Testis (tissue), 3 donors: ENCODE measurements around the gene MLLT10. TPM values are rescaled to one million over a fixed set of nuclear protein-coding genes. Genes with fewer than 3 reads are reported as not detected.
"Not testable (repeated sequence)": the region's sequence is repeated elsewhere in the genome, so short reads cannot be mapped to it uniquely, and the experiment has no call there.

Source experiments
- DNase-seq: peaks from one replicate; pipeline ENCODE4 v3.0.0-alpha.2; 2019
- H3K27ac ChIP-seq, 2 donors: fragments of 200-600 bp; sonication (generic); one replicate each; pipeline ENCODE4 v1.5.1; 2019
- H3K27me3 ChIP-seq: fragments of 200-600 bp; sonication (generic); one replicate; pipeline ENCODE4 v1.5.1; 2019
- H3K36me3 ChIP-seq: fragments of 200-600 bp; sonication (generic); one replicate; pipeline ENCODE4 v1.5.1; 2017; ENCODE audit warnings: low read depth; ENCODE audit errors: missing control alignments
- H3K4me1 ChIP-seq: fragments of 200-600 bp; sonication (generic); one replicate; pipeline ENCODE4 v1.5.1; 2019
- H3K4me3 ChIP-seq, 2 donors: fragments of 200-600 bp; sonication (generic); one replicate each; pipeline ENCODE4 v1.5.1; 2017 to 2019
- H3K9me3 ChIP-seq: fragments of 200-600 bp; sonication (generic); one replicate; pipeline ENCODE4 v1.5.1; 2017
- CTCF ChIP-seq, 3 experiments: fragments of 450-650 bp in 2 of 3; fragments of 200-600 bp in 1 of 3; sonication (generic) in 1 of 3; IDR thresholded peaks; one replicate each; pipeline ENCODE4 v1.5.1; 2016 to 2019; ENCODE audit warnings: antibody characterized with exemption in 3 of 3, mild to moderate bottlenecking in 2 of 3, moderate library complexity in 1 of 3
- POLR2A ChIP-seq: fragments of 450-650 bp; IDR thresholded peaks from one replicate; pipeline ENCODE4 v1.6.1; 2017; ENCODE audit warnings: antibody characterized with exemption, mild to moderate bottlenecking, moderate library complexity
- WGBS, 2 donors: methylation state at CpG; one replicate each; pipeline ENCODE4 v1.1.5; 2018; 5-methylcytosine and 5-hydroxymethylcytosine counted together
- intact Hi-C: fragments of 100-400 bp; cut with DNase I; formaldehyde crosslinking; loops from one replicate; pipeline ENCODE4 v1.15.1; 2023; ENCODE audit warnings: low total_unique reads
- polyA plus RNA-seq: library from polyadenylated mRNA; stranded (reverse); fragments of 350-450 nt; fragmentation: Illumina TruSeq; extraction: RNeasy Lipid Tissue Mini Kit (QIAGEN cat#74804); gene quantifications from one replicate; pipeline ENCODE4 v1.2.3, GENCODE V29; 2014; ENCODE audit warnings: low read depth, low replicate concordance; ENCODE audit not compliant: insufficient read depth
- total RNA-seq, 2 donors: library from RNA; depleted of rRNA; stranded (reverse); fragments of >200 nt; gene quantifications; one replicate each; pipeline ENCODE4 v1.2.3, GENCODE V29; 2016

Gene MLLT10
- total and polyA plus RNA-seq, 3 donors from 2014 or later, result 130 to 243 (median 144) TPM

GRCh38 chr10:21627331-21627730 lies 93.3 kb downstream of the MLLT10 start:
- Histone ChIP-seq H3K27ac (peak overlapping the region in 1 of 2 donors; percentile 33), H3K4me3 (no peak overlapping the region), H3K27me3 (no peaks in the 10 kb centered on the region), H3K36me3 (no peaks in the 10 kb centered on the region), H3K4me1 (peaks cover 29% of the 10 kb centered on the region), H3K9me3 (no peaks in the 10 kb centered on the region)
- DNase-seq, result no peak
- intact Hi-C loops, result no loop called here
- TF ChIP-seq POLR2A (no peak), CTCF (IDR thresholded peaks at IDR 0.05) (no peak)

- Histone ChIP-seq H3K27me3 (no peaks in the 10 kb centered on the region), H3K27ac (peak overlapping the region in 1 of 2 donors; percentile 33), H3K9me3 (no peaks in the 10 kb centered on the region), H3K36me3 (no peaks in the 10 kb centered on the region), H3K4me1 (peaks cover 29% of the 10 kb centered on the region), H3K4me3 (no peak overlapping the region)
- intact Hi-C loops, result no loop called here
- 84 to 87% methylated on average over 2 of the region's 2 CpGs for WGBS, 2 donors
- TF ChIP-seq POLR2A (no peak), CTCF (IDR thresholded peaks at IDR 0.05) (no peak)
- DNase-seq, result no peak
Measured at GRCh38 chr10:21628023-21628422, 94.0 kb downstream of the MLLT10 start.

- WGBS, 2 donors, result 93 to 97% methylated on average over 8 of the region's 8 CpGs
- H3K27ac ChIP-seq, intact Hi-C loops: not testable (repeated sequence)
Measured at GRCh38 chr10:21628645-21629044, 94.6 kb downstream of the MLLT10 start.

DNA sequence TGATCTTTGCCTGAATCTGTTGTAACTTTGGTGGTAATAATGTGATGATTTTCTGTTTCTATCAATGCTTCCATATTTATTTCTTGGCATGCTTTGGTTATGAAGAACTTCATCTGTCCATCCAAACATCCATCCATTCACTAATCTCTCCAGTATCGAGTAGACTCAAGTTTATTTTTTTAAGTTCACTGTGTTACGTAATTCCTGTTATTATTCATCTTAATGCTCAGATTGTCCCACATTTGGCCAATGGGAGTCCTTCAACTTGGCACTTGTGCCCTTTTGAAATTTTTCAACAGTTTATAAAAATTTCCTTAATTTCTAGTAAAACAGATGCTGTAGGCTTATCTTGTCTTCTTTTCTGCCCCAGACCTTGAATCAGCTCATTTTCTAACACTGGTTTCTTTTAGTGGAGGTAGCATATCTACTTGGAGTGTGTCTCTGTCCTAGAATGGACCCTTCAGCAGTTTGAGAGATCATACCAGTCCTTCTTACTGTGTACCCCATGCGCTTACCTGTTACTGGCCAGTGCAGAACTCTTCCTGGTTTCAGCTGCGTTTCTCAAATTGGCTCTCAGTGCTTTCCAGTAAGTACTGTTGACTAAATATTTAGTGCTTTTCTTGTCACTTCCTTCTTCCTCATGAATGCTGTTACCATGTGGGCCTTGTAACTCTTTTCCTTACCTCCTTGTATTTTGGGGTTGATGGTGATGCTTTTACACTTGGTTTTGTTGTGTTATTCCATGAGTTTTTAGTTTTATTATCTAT lies 100.8 kb downstream of the MLLT10 start:
- Histone ChIP-seq H3K27me3 (no peaks in the 10 kb centered on the region), H3K36me3 (no peaks in the 10 kb centered on the region), H3K4me1 (no peaks in the 10 kb centered on the region), H3K4me3 (no peak overlapping the region), H3K27ac (no peak overlapping the region), H3K9me3 (no peaks in the 10 kb centered on the region)
- intact Hi-C loops, result no loop called here
- 86 to 88% methylated on average over 4 of the region's 4 CpGs for WGBS, 2 donors
- no peak for DNase-seq
- no peak for TF ChIP-seq POLR2A
- TF ChIP-seq CTCF (IDR thresholded peaks at IDR 0.05), result no peak

More at GRCh38 chr10:21628645-21629044, 94.6 kb downstream of the MLLT10 start:
- H3K4me3 ChIP-seq, DNase-seq, H3K27me3 ChIP-seq, H3K9me3 ChIP-seq, H3K36me3 ChIP-seq: not testable (repeated sequence)
- H3K4me1 ChIP-seq, result peaks cover 29% of the 10 kb centered on the region

DNA sequence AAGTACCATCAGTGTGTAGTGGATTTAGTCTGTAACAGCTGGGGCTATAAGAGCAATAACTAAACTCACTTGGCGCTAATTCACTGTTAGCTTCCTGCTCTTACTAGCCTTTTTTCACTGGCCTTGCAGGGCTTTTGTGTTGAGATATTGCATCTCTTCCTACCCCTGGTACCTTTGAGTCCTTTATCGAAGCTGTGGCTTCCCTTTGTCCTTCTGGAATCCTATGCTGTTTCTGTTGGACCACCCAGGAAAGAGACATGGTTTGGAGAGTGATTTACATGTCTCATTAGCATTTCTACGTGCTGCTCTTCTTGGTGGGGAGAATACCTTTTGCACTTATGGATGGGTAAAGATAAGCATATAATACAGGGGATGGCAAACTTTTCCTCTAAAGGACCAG lies 103.8 kb downstream of the MLLT10 start:
- WGBS, 2 donors, result 88% methylated on average over 3 of the region's 3 CpGs
- H3K36me3 ChIP-seq, result no peaks in the 10 kb centered on the region
- H3K4me3 ChIP-seq, result no peak overlapping the region
- H3K27me3 ChIP-seq, result no peaks in the 10 kb centered on the region
- no peak for DNase-seq
- intact Hi-C loops, result no loop called here
- no peak overlapping the region for H3K27ac ChIP-seq
- H3K9me3 ChIP-seq, result no peaks in the 10 kb centered on the region
- H3K4me1 ChIP-seq, result no peaks in the 10 kb centered on the region
- TF ChIP-seq POLR2A (no peak), CTCF (IDR thresholded peaks at IDR 0.05) (no peak)
